Measurements from ENCODE around the gene SLC39A11.
A peak's percentile ranks its signal among the peaks of the same experiment; 100 is the strongest.
"Not testable (repeated sequence)": the region's sequence is repeated elsewhere in the genome, so short reads cannot be mapped to it uniquely, and the experiment has no call there.

Gene SLC39A11

GRCh38 chr17:73060721-73061120 lies 31.8 kb downstream of the SLC39A11 start:
- no peak overlapping the region for H3K27ac ChIP-seq
- H3K4me3 ChIP-seq, result no peak overlapping the region
- no peak for DNase-seq (ENCODE audit: low spot score)
- TF ChIP-seq CTCF (IDR thresholded peaks at IDR 0.05), result no peak

GRCh38 chr17:73059713-73060112 lies 32.8 kb downstream of the SLC39A11 start:
- not testable (repeated sequence) for H3K27ac ChIP-seq; H3K4me3 ChIP-seq; DNase-seq (ENCODE audit: low spot score)

- no peak for TF ChIP-seq CTCF (IDR thresholded peaks at IDR 0.05)
- no peak for DNase-seq (ENCODE audit: low spot score)
- no peak overlapping the region for H3K4me3 ChIP-seq
- peak overlapping the region in 1 of 2 donors; percentile 32 for H3K27ac ChIP-seq
Observed at GRCh38 chr17:73058022-73058421, 34.5 kb downstream of the SLC39A11 start.

- H3K4me3 ChIP-seq, result no peak overlapping the region
- peak overlapping the region in 1 of 2 donors; percentile 43 for H3K27ac ChIP-seq
- no peak for TF ChIP-seq CTCF (IDR thresholded peaks at IDR 0.05)
- no peak for DNase-seq (ENCODE audit: low spot score)
Observed at GRCh38 chr17:73057196-73057595, 35.3 kb downstream of the SLC39A11 start.

- Histone ChIP-seq H3K4me3 (no peak overlapping the region), H3K27ac (no peak overlapping the region)
- no peak for DNase-seq (ENCODE audit: low spot score)
- TF ChIP-seq CTCF (IDR thresholded peaks at IDR 0.05), result no peak
Observed at GRCh38 chr17:73052923-73053322, 39.6 kb downstream of the SLC39A11 start.

- TF ChIP-seq CTCF (IDR thresholded peaks at IDR 0.05), result no peak
- no peak overlapping the region for H3K27ac ChIP-seq
- DNase-seq (ENCODE audit: low spot score), result no peak
- H3K4me3 ChIP-seq, result no peak overlapping the region
Observed at GRCh38 chr17:73050797-73051196, 41.7 kb downstream of the SLC39A11 start.

- DNase-seq (ENCODE audit: low spot score), result no peak
- Histone ChIP-seq H3K4me3 (no peak overlapping the region), H3K27ac (no peak overlapping the region)
- no peak for TF ChIP-seq CTCF (IDR thresholded peaks at IDR 0.05)
Observed at GRCh38 chr17:73048170-73048569, 44.3 kb downstream of the SLC39A11 start.

- no peak for DNase-seq (ENCODE audit: low spot score)
- no peak for TF ChIP-seq CTCF (IDR thresholded peaks at IDR 0.05)
- no peak overlapping the region for H3K27ac ChIP-seq
Observed at GRCh38 chr17:73045724-73046123, 46.8 kb downstream of the SLC39A11 start.

More at GRCh38 chr17:73045724-73046123, 46.8 kb downstream of the SLC39A11 start:
- no peak overlapping the region for H3K4me3 ChIP-seq

Measured in coronary artery (tissue), 2 donors.